ENCODE data around the gene ZDHHC14.

The ZDHHC14 gene

DNA sequence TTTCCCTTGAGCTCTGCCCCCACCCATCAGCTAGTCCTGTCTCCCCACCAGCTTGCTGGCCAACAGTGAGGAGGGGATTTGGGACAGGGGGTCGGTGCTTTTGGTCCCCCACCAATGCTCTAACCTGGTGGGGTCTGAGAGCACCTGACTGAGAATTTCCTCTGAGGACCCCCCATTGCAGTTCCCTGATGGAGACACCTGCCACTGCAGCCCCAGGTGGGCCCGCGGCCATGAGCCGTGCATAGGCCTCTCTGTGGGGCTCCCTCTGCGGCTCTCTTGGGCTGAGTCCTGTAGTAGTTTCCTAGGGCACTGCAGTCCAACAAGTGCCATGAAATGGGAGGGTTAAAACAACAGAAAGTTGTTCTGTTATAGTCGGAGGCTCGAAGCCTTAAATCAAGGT lies 269.8 kb downstream of the ZDHHC14 start:
- Mint-ChIP-seq H3K27me3 (ENCODE audit: low read depth) (no peaks in the 10 kb centered on the region), H3K9me3 (no peaks in the 10 kb centered on the region), H3K27ac (no peak overlapping the region), H3K4me3 (no peak overlapping the region), H3K36me3 (ENCODE audit: low read depth) (peaks cover 12% of the 10 kb centered on the region), H3K4me1 (ENCODE audit: low read depth) (peaks cover 13% of the 10 kb centered on the region)

- H3K4me1 Mint-ChIP-seq (ENCODE audit: low read depth), result peaks cover 13% of the 10 kb centered on the region
- H3K36me3 Mint-ChIP-seq (ENCODE audit: low read depth), result peaks cover 9% of the 10 kb centered on the region
- H3K27me3 Mint-ChIP-seq (ENCODE audit: low read depth), result no peaks in the 10 kb centered on the region
- no peaks in the 10 kb centered on the region for H3K9me3 Mint-ChIP-seq
- H3K27ac Mint-ChIP-seq, result no peak overlapping the region
- no peak overlapping the region for H3K4me3 Mint-ChIP-seq
Observed at GRCh38 chr6:157651731-157652490, 270.9 kb downstream of the ZDHHC14 start.

DNA sequence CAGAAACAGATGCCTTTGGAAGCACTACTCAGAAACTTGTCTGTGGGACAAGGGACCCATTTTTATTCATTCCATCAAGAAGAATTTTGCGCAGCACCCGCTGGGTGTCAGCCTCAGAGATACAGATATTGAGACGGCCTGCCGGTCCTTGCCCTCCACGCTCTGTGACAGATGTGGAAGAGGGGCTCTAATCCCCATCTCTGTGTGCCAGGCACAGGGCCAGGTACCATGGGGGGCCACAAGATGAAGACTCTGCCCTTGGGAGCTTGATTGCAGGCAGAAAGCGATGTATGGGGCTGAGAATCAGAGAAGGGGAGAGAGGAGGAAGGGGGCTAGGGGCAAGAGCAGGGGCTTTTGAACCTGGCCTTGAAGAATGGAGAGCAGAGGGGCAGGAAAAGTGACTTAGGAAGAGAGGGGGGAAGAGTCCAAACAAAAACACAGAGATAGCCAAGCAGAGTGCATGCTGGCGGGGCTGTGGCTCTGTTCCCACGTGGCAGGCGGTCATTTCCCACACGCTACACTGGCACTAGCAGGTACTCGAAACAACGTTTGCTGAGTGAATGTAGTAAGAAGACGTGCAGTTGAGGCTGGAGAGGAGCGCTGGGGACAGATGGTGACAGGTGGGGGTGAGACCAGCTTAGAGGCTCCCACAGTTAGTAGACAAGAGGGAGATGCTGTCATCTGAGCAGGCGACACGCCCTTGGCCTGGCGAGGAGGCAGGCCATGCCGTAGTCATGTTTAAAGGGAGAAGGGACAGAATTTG lies 271.8 kb downstream of the ZDHHC14 start:
- peaks cover 5% of the 10 kb centered on the region for H3K4me1 Mint-ChIP-seq (ENCODE audit: low read depth)
- peaks cover 3% of the 10 kb centered on the region for H3K36me3 Mint-ChIP-seq (ENCODE audit: low read depth)
- no peak overlapping the region for H3K27ac Mint-ChIP-seq
- H3K4me3 Mint-ChIP-seq, result no peak overlapping the region
- H3K27me3 Mint-ChIP-seq (ENCODE audit: low read depth), result no peaks in the 10 kb centered on the region
- no peaks in the 10 kb centered on the region for H3K9me3 Mint-ChIP-seq

DNA sequence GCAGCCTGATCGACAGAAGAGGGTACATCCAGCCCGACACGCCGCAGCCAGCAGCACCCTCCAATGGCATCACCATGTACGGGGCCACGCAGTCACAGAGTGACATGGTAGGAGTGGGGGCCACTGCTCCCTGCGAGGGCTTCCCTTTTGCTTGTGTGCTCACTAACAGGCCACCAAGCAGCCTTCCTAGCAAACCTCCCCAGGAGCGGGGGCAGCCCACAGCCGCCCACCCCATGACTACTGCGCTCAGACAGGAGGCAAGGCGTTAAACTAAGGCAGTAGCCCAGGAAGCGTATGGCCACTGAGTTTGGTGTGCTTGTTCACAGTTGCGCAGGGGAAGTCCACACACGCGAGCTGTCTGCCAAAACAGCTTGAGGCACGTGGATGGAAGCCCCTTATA lies 272.5 kb downstream of the ZDHHC14 start:
- no peak overlapping the region for H3K4me3 Mint-ChIP-seq
- no peaks in the 10 kb centered on the region for H3K9me3 Mint-ChIP-seq
- H3K36me3 Mint-ChIP-seq (ENCODE audit: low read depth), result peaks cover 2% of the 10 kb centered on the region
- H3K4me1 Mint-ChIP-seq (ENCODE audit: low read depth), result no peaks in the 10 kb centered on the region
- no peak overlapping the region for H3K27ac Mint-ChIP-seq
- no peaks in the 10 kb centered on the region for H3K27me3 Mint-ChIP-seq (ENCODE audit: low read depth)

DNA sequence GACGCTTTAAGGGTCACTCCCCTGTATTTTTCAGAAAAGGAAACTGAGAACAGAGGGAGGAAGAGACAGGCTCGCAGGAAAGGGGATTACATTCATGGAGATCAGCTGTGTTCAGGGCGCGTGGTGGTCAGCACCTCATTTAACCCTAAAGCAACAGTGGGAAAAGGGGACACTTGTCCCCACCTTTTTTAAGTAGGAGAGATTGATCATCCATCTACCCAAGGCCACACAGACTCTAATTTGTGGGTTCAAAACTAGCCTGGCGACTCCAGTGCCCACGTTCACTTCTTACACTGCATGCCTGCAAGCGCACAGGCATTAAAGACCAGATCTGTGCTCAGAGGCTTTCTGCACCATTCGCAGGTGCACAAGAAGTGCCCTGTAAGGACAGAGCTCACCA lies 274.1 kb downstream of the ZDHHC14 start:
- Mint-ChIP-seq H3K36me3 (ENCODE audit: low read depth) (peaks cover 5% of the 10 kb centered on the region), H3K27me3 (ENCODE audit: low read depth) (no peaks in the 10 kb centered on the region), H3K4me3 (no peak overlapping the region), H3K27ac (no peak overlapping the region), H3K4me1 (ENCODE audit: low read depth) (no peaks in the 10 kb centered on the region), H3K9me3 (no peaks in the 10 kb centered on the region)

DNA sequence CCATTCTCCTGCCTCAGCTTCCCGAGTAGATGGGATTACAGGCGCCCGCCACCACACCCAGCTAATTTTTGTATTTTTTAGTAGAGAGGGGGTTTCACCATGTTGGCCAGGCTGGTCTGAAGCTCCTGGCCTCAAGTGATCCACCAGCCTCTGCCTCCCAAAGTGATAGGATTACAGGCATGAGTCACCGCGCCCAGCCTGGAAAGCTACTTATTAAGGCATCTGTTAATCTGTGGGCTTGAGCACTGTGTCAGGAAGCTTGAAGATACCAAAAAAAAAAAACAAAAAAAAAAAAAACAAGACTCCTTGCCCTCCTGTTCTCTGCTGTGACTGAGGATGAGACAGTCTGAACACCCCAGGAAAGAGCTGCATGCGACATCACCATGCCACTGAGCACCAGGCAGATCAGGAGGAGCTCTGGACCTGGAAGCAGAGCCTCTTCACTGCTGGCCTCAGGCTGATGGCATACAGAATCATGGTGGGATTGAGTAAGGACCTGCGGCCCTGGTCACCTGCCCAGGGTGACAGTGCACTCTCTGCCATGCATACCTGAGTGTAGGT lies 275.5 kb downstream of the ZDHHC14 start:
- Mint-ChIP-seq H3K9me3 (no peaks in the 10 kb centered on the region), H3K27me3 (ENCODE audit: low read depth) (no peaks in the 10 kb centered on the region), H3K27ac (no peak overlapping the region), H3K4me3 (no peak overlapping the region), H3K4me1 (ENCODE audit: low read depth) (no peaks in the 10 kb centered on the region), H3K36me3 (ENCODE audit: low read depth) (peaks cover 5% of the 10 kb centered on the region)

GRCh38 chr6:157657754-157658153 lies 276.8 kb downstream of the ZDHHC14 start:
- H3K27me3 Mint-ChIP-seq (ENCODE audit: low read depth), result no peaks in the 10 kb centered on the region
- peaks cover 5% of the 10 kb centered on the region for H3K36me3 Mint-ChIP-seq (ENCODE audit: low read depth)
- H3K9me3 Mint-ChIP-seq, result no peaks in the 10 kb centered on the region
- H3K4me1 Mint-ChIP-seq (ENCODE audit: low read depth), result no peaks in the 10 kb centered on the region
- H3K27ac Mint-ChIP-seq, result no peak overlapping the region
- H3K4me3 Mint-ChIP-seq, result no peak overlapping the region

DNA sequence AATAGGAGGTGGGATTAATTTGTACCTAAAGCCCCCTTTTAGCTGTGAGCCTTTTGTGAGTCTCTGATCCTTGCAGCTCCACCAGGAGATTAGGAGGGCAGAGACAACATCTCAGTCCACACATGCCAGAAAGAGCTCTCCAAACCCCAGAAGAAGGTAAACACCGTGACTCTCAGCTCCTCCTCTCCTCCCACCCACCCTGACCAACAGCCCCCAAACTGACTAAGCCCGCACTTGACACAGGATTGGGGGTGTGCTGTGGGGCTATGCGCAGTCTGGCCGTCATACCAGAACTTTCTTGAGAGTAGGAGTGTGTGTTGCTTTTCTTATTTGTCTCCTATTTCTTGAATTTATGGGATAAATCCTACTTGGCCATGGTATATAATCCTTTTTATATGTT lies 277.3 kb downstream of the ZDHHC14 start:
- Mint-ChIP-seq H3K27ac (no peak overlapping the region), H3K4me3 (no peak overlapping the region), H3K9me3 (no peaks in the 10 kb centered on the region), H3K4me1 (ENCODE audit: low read depth) (no peaks in the 10 kb centered on the region), H3K27me3 (ENCODE audit: low read depth) (no peaks in the 10 kb centered on the region), H3K36me3 (ENCODE audit: low read depth) (peaks cover 5% of the 10 kb centered on the region)

GRCh38 chr6:157659536-157660271 lies 278.7 kb downstream of the ZDHHC14 start:
- H3K4me1 Mint-ChIP-seq (ENCODE audit: low read depth), result no peaks in the 10 kb centered on the region
- peaks cover 5% of the 10 kb centered on the region for H3K36me3 Mint-ChIP-seq (ENCODE audit: low read depth)
- no peak overlapping the region for H3K4me3 Mint-ChIP-seq
- H3K27me3 Mint-ChIP-seq (ENCODE audit: low read depth), result no peaks in the 10 kb centered on the region
- H3K9me3 Mint-ChIP-seq, result no peaks in the 10 kb centered on the region
- H3K27ac Mint-ChIP-seq, result no peak overlapping the region

DNA sequence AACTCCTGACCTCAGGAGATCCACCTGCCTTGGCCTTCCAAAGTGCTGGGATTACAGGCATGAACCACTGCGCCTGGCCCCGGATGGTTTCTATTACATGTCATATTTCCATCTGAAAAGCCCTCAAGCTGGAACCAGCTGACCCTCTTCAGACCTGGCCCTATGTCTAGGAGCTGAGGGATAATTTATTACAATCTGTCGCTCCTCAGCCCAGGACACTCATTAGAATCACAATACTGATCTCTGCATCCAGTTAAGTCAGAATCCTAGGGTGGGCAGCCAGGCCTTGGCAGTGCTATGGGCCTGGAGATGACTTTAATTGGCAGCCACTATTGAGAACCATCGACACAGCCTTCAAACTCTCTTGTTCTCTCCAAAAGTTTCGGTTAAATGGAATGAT lies 279.4 kb downstream of the ZDHHC14 start:
- H3K27me3 Mint-ChIP-seq (ENCODE audit: low read depth), result no peaks in the 10 kb centered on the region
- H3K27ac Mint-ChIP-seq, result no peak overlapping the region
- H3K9me3 Mint-ChIP-seq, result no peaks in the 10 kb centered on the region
- no peak overlapping the region for H3K4me3 Mint-ChIP-seq
- no peaks in the 10 kb centered on the region for H3K4me1 Mint-ChIP-seq (ENCODE audit: low read depth)
- peaks cover 5% of the 10 kb centered on the region for H3K36me3 Mint-ChIP-seq (ENCODE audit: low read depth)

DNA sequence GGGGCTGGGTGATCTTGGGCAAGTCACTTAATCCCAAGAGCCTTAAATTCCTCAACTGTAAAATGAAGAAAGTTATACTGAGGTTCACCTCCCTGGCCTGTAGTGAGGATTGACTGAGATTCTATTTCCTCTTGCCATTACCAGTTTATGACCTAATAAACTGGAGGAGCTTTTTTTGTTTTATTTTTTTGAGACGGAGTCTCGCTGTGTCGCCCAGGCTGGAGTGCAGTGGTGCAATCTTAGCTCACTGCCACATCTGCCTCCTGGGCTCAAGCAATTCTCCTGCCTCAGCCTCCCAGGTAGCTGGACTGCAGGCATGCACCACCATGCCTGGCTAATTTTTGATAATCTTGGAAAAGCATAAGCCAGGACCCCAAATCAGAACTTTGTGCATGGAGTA lies 280.7 kb downstream of the ZDHHC14 start:
- peaks cover 5% of the 10 kb centered on the region for H3K36me3 Mint-ChIP-seq (ENCODE audit: low read depth)
- H3K4me1 Mint-ChIP-seq (ENCODE audit: low read depth), result no peaks in the 10 kb centered on the region
- no peaks in the 10 kb centered on the region for H3K9me3 Mint-ChIP-seq
- H3K4me3 Mint-ChIP-seq, result no peak overlapping the region
- H3K27ac Mint-ChIP-seq, result no peak overlapping the region
- H3K27me3 Mint-ChIP-seq (ENCODE audit: low read depth), result no peaks in the 10 kb centered on the region

DNA sequence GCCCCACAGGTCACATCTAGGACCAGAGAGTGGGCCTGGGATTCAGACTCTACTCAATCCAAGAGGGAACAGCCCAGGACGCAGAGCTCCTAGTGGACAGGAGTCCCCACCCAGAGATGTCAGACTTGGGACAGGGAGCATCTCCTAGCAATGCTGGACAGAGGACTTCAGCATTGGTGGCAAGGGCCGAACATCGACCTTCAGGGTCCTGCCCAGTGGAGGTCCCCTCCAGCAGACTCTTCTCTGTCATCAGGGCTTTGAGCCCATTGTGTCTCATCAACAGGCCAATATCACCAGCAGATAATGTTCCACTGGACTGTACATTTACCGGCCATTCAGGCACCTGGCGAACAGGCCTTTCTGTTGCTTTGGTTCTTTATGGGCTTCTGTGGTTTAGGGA lies 282.3 kb downstream of the ZDHHC14 start:
- H3K27me3 Mint-ChIP-seq (ENCODE audit: low read depth), result peaks cover 4% of the 10 kb centered on the region
- H3K4me1 Mint-ChIP-seq (ENCODE audit: low read depth), result peaks cover 4% of the 10 kb centered on the region
- H3K4me3 Mint-ChIP-seq, result no peak overlapping the region
- H3K9me3 Mint-ChIP-seq, result no peaks in the 10 kb centered on the region
- no peak overlapping the region for H3K27ac Mint-ChIP-seq
- H3K36me3 Mint-ChIP-seq (ENCODE audit: low read depth), result peaks cover 7% of the 10 kb centered on the region

- H3K27me3 Mint-ChIP-seq (ENCODE audit: low read depth), result peaks cover 4% of the 10 kb centered on the region
- H3K27ac Mint-ChIP-seq, result no peak overlapping the region
- peaks cover 11% of the 10 kb centered on the region for H3K4me1 Mint-ChIP-seq (ENCODE audit: low read depth)
- H3K9me3 Mint-ChIP-seq, result no peaks in the 10 kb centered on the region
- H3K36me3 Mint-ChIP-seq (ENCODE audit: low read depth), result peaks cover 2% of the 10 kb centered on the region
- no peak overlapping the region for H3K4me3 Mint-ChIP-seq
Observed at GRCh38 chr6:157665180-157665579, 284.2 kb downstream of the ZDHHC14 start.

- peaks cover 14% of the 10 kb centered on the region for H3K4me1 Mint-ChIP-seq (ENCODE audit: low read depth)
- H3K4me3 Mint-ChIP-seq, result no peak overlapping the region
- H3K9me3 Mint-ChIP-seq, result no peaks in the 10 kb centered on the region
- peaks cover 2% of the 10 kb centered on the region for H3K36me3 Mint-ChIP-seq (ENCODE audit: low read depth)
- no peak overlapping the region for H3K27ac Mint-ChIP-seq
- peaks cover 4% of the 10 kb centered on the region for H3K27me3 Mint-ChIP-seq (ENCODE audit: low read depth)
Observed at GRCh38 chr6:157666729-157667128, 285.7 kb downstream of the ZDHHC14 start.
